CD4-positive, alpha-beta T cell treated with Interleukin-15 for 1 hour (primary cell): ENCODE measurements around the gene PLEKHM3.
A peak's percentile ranks its signal among the peaks of the same experiment; 100 is the strongest.

Experiments
- DNase-seq: peaks from one replicate; pipeline ENCODE4 v3.0.0-alpha.2; 2020

The PLEKHM3 gene

DNA sequence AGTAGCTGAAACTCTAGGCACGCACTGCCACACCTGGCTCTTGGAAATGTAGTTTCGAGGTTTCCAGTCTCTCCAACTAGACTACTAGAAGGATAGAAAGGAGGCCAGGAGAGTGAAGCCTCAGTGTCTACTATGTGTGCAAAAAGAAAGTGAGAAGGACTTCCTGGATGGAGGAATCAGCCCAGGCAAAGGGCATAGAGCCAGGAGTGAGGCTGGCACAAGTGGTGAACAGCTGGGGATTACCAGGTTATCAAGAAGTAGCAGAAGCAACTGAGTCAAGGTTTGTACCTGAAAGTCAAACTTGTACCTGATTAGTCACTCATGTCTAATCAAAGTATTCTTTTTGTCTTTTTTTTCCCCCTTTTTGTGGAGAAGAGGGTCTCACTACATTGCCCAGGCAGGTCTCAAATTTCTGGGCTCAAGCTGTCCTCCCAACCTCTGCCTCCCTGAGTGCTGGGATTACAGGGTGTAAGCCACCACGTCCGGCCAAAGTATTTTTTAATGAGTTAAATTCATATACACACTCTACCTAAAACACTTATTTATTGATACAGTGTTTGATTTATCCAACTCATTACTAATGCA is 246.9 kb downstream of the PLEKHM3 start:
- no peak for DNase-seq

DNA sequence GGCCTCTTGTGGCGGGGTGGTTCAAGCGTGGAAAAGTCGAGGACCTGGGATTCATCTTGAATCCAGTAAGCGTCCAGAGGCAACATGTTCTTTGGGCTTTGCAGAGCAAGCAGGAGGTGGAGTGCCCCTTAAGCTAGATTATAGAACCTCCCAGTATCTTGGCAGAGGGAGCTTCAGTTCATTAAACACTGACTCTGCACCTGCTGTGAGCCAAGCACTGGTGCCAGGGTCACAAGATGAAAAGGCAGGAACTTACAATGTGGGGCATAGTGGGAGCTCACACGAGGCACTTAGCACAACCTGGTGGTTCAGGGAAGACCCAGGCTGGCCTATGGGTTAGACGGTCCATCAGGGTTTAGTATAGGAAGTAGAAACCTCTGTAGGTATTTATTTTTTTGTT is 248.2 kb downstream of the PLEKHM3 start:
- no peak for DNase-seq

DNA sequence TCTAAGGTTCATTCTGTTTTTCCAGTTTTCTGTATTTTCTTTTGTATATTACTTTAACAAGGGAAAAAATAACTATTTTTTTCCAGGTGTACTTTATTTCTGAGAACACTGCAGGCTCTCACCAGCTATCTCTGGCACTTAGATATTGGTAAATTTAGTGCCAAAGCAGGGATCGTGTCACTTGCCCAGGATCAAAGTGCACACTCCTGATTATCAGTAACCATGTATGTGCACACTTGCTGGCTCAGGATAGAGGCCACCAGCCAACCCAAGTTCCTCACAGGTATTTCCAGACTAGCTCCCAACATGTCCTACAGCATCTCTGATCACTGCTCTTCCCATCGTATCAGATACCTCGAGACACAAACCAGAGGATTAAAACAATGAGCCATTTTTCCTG is 249.9 kb downstream of the PLEKHM3 start:
- DNase-seq: no peak

DNA sequence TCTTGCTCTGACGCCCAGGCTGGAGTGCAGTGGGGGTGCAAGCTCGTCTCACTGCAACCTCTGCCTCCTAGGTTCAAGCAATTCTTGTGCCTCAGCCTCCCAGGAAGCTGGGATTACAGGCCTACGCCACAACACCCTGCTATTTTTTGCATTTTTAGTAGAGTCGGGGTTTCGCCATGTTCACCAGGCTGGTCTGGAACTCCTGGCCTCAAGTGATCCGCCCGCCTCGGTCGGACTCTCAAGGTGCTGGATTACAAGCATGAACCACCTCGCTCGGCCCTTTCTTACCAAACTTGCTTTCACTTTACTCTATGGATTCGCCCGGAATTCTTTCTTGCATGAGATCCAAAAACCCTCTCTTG is 252.5 kb downstream of the PLEKHM3 start:
- no peak for DNase-seq

DNA sequence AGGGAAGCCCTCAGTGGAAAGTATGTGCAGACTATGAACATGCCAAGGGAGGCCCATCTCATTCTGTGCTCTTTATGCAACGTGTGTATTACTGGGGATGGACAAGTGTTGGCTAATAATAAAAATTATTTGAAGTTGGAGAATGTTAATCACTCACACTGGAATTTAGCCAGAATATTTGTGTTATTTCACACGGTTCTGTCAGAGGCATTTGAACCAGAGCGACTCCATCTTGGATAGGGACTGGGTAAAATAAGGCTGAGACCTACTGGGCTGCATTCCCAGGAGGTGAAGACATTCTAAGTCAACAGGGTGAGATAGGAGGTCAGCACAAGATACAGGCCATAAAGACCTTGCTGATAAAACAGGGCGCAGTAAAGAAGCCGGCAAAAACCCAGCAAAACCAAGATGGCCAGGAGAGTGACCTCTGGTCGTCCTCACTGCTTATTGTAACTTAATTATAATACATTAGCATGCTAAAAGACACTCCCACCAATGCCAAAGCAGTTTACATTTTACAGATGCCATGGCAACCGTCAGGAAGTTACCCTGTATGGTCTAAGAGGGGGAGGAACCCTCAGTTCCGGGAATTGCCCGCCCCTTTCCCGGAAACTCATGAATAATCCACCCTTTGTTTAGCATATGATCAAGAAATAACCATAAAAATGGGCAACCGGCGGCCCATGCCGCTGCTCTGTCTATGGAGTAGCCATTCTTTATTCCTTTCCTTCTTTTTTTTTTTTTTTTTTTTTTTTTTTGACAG is 253.1 kb downstream of the PLEKHM3 start:
- peak; percentile 51 for DNase-seq

DNA sequence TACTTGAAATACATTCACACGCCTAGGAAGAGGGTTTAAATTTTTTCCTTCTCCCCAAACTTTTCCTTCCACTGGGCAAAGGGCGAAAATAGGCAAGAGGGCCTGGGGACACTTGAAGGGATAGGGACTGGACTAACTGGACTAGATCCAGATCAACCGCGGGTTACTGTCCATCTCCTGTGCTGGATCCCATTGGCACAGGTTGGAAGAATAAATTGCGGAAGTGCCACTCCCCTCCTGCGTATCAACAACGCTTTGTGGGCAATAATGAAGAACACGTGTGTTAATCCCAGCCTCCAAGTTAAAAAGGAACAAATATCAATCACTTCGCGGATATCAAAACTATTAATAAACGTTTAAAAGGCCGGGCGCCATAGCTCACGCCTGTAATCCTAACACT is 253.9 kb downstream of the PLEKHM3 start:
- DNase-seq: no peak
